Aorta (tissue), 5 donors: ENCODE measurements around the gene GRK3. TPM values are rescaled to one million over a fixed set of nuclear protein-coding genes. Genes with fewer than 3 reads are reported as not detected.
A peak's percentile ranks its signal among the peaks of the same experiment; 100 is the strongest.
"Not testable (repeated sequence)": the region's sequence is repeated elsewhere in the genome, so short reads cannot be mapped to it uniquely, and the experiment has no call there.

ENCODE experiments used
- ATAC-seq: fragments of 200-7000 bp; cut with Tn5 transposase; one replicate; pipeline ENCODE4 v1.9.1; 2022; ENCODE audit warnings: moderate library complexity; ENCODE audit not compliant: low FRiP score
- DNase-seq, 2 donors: peaks; one replicate each; pipeline ENCODE4 v3.0.0-alpha.2; 2020
- H3K27ac ChIP-seq, 2 donors: one replicate each; pipeline ENCODE4 v1.5.1; 2013; ENCODE audit warnings: low read length in 2 of 2, mild to moderate bottlenecking in 2 of 2, moderate library complexity in 2 of 2, control low read depth in 1 of 2, inconsistent platforms in 1 of 2, low read depth in 1 of 2
- H3K27me3 ChIP-seq, 2 donors: one replicate each; pipeline ENCODE4 v1.6.1; 2013; ENCODE audit warnings: control low read depth in 1 of 2, low read length in 1 of 2, mild to moderate bottlenecking in 1 of 2, moderate library complexity in 1 of 2; ENCODE audit not compliant: insufficient read depth in 2 of 2, control insufficient read depth in 1 of 2
- H3K36me3 ChIP-seq, 2 donors: one replicate each; pipeline ENCODE4 v1.6.1; 2013; ENCODE audit warnings: control low read depth in 1 of 2, low read length in 1 of 2, mild to moderate bottlenecking in 1 of 2; ENCODE audit not compliant: insufficient read depth in 2 of 2, control insufficient read depth in 1 of 2
- H3K4me1 ChIP-seq, 2 donors: one replicate each; pipeline ENCODE4 v1.6.1; 2013; ENCODE audit warnings: low read length in 2 of 2, control low read depth in 1 of 2, mild to moderate bottlenecking in 1 of 2, moderate library complexity in 1 of 2; ENCODE audit not compliant: insufficient read depth in 2 of 2, control insufficient read depth in 1 of 2
- H3K4me3 ChIP-seq, 2 donors: one replicate each; pipeline ENCODE4 v1.5.1; 2013; ENCODE audit warnings: low read length in 2 of 2, control low read depth in 1 of 2, mild to moderate bottlenecking in 1 of 2
- H3K9me3 ChIP-seq: one replicate; pipeline ENCODE4 v1.6.1; 2013; ENCODE audit warnings: mild to moderate bottlenecking, low read length; ENCODE audit not compliant: control insufficient read depth
- WGBS, 2 donors: extraction: QIAGEN DNeasy Blood & Tissue Kit; methylation state at CpG; one replicate each; pipeline ENCODE4 v1.1.7; 2013; 5-methylcytosine and 5-hydroxymethylcytosine counted together
- intact Hi-C, 2 donors: fragments of 100-400 bp; cut with DNase I; formaldehyde crosslinking; loops; one replicate each; pipeline versions ENCODE4 v1.14.2 to v1.15.0; 2022
- long read RNA-seq, 2 donors: library from polyadenylated mRNA; unstranded; transcript quantifications; one replicate each; pipeline ENCODE4 v2.0.0, GENCODE V29; 2020 to 2021
- polyA plus RNA-seq, 2 donors: library from polyadenylated mRNA; stranded (reverse); fragments of 200-250 nt; gene quantifications; one replicate each; pipeline ENCODE4 v1.2.3, GENCODE V29; 2013
- total RNA-seq, 2 donors: library from RNA; stranded (reverse); fragmentation: NEBNext Ultra II Directional; extraction: Animal tissue kit (Norgen Biotek cat#: 25700); gene quantifications; one replicate each; pipeline ENCODE4 v1.2.1, GENCODE V29; 2021
- donor health status: healthy with polysubstance abuse.
- donor health status: Bipolar disorder and iron deficiency.
- donor health status: DM: no; HTN: no; CAD: no.
- donor health status: DM: no; HTN: no; CAD: no.
- donor health status: DM: yes; HTN: yes; CAD: no.

GRK3 gene
- 10 to 100 TPM in 1 of 2 donors, 1 to 10 TPM in 1; 9.5 to 11.4 TPM for total RNA-seq
- polyA plus RNA-seq = 1 to 10 TPM in 1 of 2 donors, under 1 TPM in 1; 0.23 to 2.8 TPM
- long read RNA-seq, donor 1, full-length matches to known transcripts = 1 of 6 reads
- long read RNA-seq, donor 1, partial matches to known transcripts = 3 of 6 reads
- long read RNA-seq, donor 1, other reads (novel, unspliced or antisense) = 2 of 6 reads
- long read RNA-seq, donor 2, full-length matches to known transcripts = 3 of 11 reads
- long read RNA-seq, donor 2, partial matches to known transcripts = 0 of 11 reads
- long read RNA-seq, donor 2, other reads (novel, unspliced or antisense) = 8 of 11 reads

DNA sequence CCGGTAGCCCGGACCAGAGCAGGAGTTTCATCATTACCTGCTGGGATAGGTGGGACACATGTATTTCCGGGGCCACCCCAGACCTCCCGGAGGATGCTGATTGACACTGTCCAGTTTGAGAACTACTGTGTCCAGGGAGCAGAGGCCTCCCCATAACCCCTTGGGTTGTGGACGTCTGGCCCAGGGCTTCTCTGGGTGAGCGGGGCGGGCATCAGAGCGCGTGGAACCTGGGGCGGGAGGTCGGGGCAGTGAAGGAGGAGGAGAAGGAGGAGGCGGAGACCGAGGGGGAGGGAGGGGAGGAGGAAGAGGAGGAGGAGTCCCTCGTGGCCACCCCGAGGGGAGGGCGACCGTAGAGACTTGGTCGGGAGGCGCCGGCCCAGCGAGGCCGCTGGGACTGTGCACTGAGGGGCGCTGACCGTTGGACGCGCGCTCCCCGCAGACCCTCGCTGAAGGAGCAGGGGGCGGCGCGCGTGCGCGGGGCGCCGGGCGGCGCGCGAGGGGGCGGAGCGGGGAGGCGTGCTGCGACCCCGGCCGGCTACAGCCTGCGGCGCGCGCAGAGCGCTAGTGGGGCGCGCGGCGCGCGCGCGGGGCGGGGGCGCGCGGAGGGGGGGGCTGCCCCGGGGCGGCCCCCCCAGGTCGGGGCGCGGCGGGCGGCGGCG is at the start of gene GRK3:
Gene GRK3 (plus strand): TSS at position 356 of the 659 bp plus-strand sequence. CDS start 366 bp downstream, outside the sequence.
- Histone ChIP-seq H3K4me1 (peaks cover 0 to 3% of the 10 kb centered on the region in 2 donors), H3K27ac (no peak within 1 kb of the TSS), H3K27me3 (no peaks in the 10 kb centered on the region), H3K36me3 (no peaks in the 10 kb centered on the region), H3K4me3 (peak within 1 kb of the TSS; percentile 73 to 85), H3K9me3 (no peaks in the 10 kb centered on the region)
- peak; percentile 86 for ATAC-seq
- intact Hi-C loops = no loop called here
- 1% methylated on average over 24 to 73 of the region's 73 CpGs for WGBS, 2 donors
- DNase-seq = peak; percentile 87 to 90

DNA sequence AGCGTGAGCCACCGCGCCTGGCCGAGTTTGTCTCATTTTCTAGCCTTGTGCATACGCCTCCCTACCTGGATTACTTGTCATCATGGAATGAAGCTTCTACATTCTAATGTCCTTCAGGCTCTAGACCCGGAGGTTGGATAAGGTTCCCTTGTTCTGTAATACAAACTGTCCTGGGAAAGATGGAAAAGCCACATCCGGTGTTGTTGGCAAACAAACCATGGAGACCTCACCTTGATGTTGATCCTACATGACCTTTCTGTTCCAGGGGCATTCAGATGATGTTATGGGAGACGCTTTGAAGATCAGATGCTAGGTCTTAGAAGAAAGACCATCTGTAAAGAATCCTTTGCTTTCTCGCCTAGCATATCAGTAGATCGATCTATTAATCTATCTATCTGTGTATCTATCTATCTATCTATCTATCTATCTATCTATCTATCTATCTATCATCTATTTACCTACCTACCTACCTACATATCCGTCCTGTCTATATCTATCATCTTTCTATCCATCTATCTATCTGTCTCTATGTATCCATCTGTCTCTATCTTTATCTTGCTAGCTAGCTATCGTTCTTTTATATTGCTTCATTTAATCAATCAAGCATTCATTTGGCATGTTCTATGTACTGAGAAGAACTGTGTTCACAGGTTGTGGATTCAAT is 46.3 kb upstream of the GRK3 start:
- H3K36me3 ChIP-seq = no peaks in the 10 kb centered on the region
- no peak overlapping the region for H3K27ac ChIP-seq
- H3K4me1 ChIP-seq = no peaks in the 10 kb centered on the region
- whole genome bisulfite sequencing, 2 donors = 89 to 90% methylated on average over 12 of the region's 12 CpGs
- H3K27me3 ChIP-seq = no peaks in the 10 kb centered on the region
- no peak for DNase-seq
- intact Hi-C loops = no loop called here
- ATAC-seq = no peak
- no peak overlapping the region for H3K4me3 ChIP-seq
- H3K9me3 ChIP-seq = no peaks in the 10 kb centered on the region

DNA sequence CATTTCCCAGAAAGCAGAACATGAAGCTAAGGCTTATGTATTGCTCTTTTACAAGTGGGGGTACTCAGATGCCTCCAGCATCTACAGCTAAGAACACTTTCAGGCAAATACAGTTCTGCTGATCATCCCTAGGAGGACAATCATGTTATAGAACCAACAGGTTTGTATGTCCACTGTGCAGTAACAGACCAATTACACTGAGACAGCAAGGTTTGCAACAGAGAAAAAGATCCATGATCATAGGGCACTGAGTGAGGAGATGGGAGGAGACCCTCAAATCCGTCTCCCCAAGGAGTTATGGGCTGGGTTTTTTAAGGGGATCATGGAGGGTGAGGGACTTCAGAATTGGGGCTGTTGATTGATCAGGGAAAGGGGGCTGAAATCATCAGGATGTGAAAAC is 39.1 kb upstream of the GRK3 start:
- Histone ChIP-seq H3K36me3 (peaks cover 0 to 2% of the 10 kb centered on the region in 2 donors), H3K27me3 (no peaks in the 10 kb centered on the region), H3K9me3 (peaks cover 5% of the 10 kb centered on the region), H3K4me1 (no peaks in the 10 kb centered on the region), H3K4me3 (no peak overlapping the region), H3K27ac (no peak overlapping the region)
- DNase-seq = no peak
- intact Hi-C loops = no loop called here
- ATAC-seq = no peak
- 73 to 78% methylated on average over 1 of the region's 1 CpG for WGBS, 2 donors

DNA sequence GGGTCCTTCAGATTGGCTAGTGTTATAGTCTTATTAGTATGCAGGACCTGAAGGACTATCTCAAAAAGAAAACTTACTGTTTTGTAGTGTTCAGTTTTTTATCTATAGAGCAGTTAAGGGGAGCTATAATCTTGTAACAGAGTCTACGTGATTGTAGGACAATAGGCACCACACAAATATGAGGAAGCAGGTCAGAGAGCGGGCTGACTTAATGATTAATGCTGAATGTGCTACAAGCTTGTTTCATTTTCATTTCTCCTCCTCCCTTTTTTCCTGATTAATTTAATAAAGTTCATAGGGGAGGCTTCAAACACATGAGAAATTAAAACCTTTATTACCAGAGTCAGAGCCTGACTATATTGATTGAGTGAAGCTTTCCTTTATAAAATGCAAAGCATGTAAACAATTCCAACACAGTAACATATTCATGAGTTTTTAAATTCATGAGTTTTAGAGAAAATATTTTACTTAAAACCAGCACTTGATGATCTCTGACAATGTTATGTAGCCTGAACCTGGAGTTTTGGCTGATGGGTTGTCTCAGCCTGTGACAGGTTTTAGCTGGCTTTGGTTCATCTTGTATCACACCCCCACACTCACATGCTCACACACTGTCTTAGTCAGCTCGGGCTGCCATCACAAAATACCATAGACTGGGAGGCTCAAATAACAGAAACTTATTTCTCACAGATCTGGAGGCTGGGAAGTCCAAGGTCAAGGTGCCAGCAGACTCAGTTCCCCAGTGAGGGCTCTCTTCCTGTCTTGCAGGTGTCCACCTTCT is 38.5 kb upstream of the GRK3 start:
- H3K9me3 ChIP-seq, ATAC-seq, DNase-seq, H3K36me3 ChIP-seq, H3K4me3 ChIP-seq, H3K27me3 ChIP-seq, H3K4me1 ChIP-seq, intact Hi-C loops, H3K27ac ChIP-seq: not testable (repeated sequence)
- WGBS, 2 donors = 59 to 72% methylated on average over 3 of the region's 3 CpGs

DNA sequence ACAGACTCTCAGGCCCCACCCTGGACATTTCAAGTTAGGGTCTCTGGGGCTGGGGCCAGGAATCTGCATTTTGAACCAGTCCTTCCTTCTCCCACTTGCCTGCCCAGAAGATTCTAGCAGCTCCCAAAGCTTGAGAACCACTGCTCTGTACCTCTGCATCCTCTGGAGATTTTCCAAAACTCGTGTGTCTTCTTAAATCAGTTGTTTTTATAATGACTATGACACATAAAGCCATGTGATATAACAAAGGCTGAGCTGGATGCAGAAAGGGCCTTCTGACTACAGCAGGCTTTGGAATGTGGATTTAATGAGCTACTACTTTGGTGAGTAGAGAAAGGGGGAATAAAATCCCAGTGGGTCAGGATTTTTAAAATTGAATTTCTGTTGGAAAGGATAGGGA is 37.5 kb upstream of the GRK3 start:
- 0 to 4% methylated on average over 1 of the region's 1 CpG for WGBS, 2 donors
- H3K4me3 ChIP-seq, DNase-seq, H3K36me3 ChIP-seq, H3K9me3 ChIP-seq, H3K27ac ChIP-seq, H3K27me3 ChIP-seq, H3K4me1 ChIP-seq, ATAC-seq, intact Hi-C loops: not testable (repeated sequence)

DNA sequence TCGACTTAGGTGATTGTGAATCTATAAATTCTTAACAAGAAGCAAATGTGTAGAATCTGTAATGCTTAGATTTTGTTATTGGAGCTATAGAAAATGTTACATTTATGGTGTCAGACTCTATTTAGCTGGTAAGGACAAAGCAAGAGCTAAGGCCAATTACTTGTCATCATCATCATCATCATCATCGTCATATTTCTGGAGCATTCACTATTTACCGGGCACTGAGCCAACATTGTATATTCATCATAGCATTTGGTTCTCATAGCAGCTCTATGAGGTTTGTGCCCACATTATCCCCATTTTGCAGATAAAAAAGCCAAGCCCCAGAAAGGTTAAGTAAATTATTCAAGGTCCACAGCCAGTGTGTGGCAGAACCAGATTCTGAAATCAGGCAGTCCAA is 36.4 kb upstream of the GRK3 start:
- intact Hi-C loops, H3K4me1 ChIP-seq, H3K27me3 ChIP-seq, DNase-seq, ATAC-seq, H3K9me3 ChIP-seq, H3K4me3 ChIP-seq, H3K36me3 ChIP-seq, H3K27ac ChIP-seq: not testable (repeated sequence)
- WGBS, 2 donors = 55 to 67% methylated on average over 3 of the region's 3 CpGs

DNA sequence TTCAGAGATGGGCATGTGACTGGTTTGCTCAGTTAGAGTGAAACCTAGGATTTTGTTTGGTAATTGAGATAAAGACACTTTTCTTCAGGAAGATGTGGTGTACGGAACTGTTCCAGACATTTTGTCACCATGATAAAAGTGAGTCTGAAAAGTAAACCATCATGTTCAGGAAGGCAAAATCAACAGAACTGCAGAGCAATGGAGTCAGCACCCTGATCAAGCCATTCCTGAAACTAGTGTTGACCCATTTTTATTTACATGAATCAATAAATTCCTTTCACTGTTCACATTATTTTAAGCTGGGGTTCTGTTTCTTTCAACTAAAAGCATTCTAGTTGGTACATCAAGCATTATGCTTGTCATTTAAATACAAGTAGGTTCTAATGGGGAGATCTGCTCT is 35.4 kb upstream of the GRK3 start:
- intact Hi-C loops, ATAC-seq: not testable (repeated sequence)

DNA sequence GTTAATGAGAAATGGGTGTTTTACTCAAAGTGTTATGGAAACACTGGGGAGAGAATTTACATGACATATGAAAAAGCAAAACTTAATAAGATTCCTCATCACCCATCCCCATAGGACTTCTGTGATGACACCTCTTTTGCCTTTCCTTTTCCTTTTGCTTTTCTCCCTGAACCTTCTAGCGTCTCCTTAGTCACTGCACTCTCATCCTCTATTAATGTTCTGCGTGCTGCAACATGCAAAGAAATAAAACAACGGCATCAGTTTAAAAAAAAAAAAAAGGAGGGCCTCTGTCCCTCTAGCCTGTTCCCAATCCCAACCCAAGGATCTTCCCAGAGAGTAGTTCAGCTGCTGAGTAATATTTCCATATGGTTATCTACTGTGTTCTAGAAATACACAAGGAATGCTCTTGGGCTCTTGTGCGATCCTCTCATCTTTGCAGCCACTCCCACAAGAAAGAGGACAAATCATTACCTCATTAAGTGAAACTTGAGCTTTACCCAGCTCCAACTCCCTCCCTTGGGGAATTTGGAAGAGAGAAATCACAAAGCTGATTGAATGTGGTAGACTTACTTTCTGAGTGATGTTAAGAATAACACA is 34.8 kb upstream of the GRK3 start:
- intact Hi-C loops, ATAC-seq, H3K4me1 ChIP-seq, H3K36me3 ChIP-seq, H3K27ac ChIP-seq, H3K27me3 ChIP-seq, H3K9me3 ChIP-seq, DNase-seq, H3K4me3 ChIP-seq: not testable (repeated sequence)
- whole genome bisulfite sequencing, 2 donors = 87 to 96% methylated on average over 4 of the region's 4 CpGs

More for the DNA sequence above, 35.4 kb upstream of the GRK3 start:
- not testable (repeated sequence) for DNase-seq, H3K9me3 ChIP-seq, H3K36me3 ChIP-seq, H3K4me1 ChIP-seq, H3K4me3 ChIP-seq, H3K27me3 ChIP-seq, H3K27ac ChIP-seq
- WGBS, 2 donors = 69% methylated on average over 1 of the region's 1 CpG
